Measurements from ENCODE around the gene STARD4.
A peak's percentile ranks its signal among the peaks of the same experiment; 100 is the strongest.

The STARD4 gene

DNA sequence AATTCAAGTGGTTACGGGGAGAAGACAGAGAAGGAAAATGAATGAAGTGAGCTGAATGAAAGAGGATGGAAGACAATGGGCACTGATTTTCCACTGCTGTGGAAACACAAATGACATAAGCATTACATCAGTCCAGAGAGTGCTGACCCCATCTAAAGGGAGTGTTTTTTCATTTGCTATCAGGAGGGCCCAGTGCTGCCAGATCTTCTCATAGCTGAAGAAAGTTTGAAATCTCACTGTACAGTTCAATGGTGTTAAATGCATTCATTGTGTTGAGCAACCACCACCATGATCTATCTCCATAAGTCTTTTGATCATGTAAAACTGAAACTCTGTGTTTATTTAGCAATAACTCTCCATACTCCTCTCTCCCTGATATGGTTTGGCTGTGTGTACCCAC, 41.5 kb upstream of the STARD4 start:
- peak; percentile 34 for DNase-seq (ENCODE audit: low read depth)
- no peak overlapping the region for H3K4me3 ChIP-seq (replicated peaks; ENCODE audit: low read depth, low read length)
- TF ChIP-seq CTCF (IDR thresholded peaks at IDR 0.05; ENCODE audit: low read length, missing control alignments): no peak

- DNase-seq (ENCODE audit: low read depth): no peak
- TF ChIP-seq CTCF (IDR thresholded peaks at IDR 0.05; ENCODE audit: low read length, missing control alignments): no peak
- H3K4me3 ChIP-seq (replicated peaks; ENCODE audit: low read depth, low read length): no peak overlapping the region
These were observed 40.6 kb upstream of the STARD4 start for GRCh38 chr5:111552896-111553295.

GRCh38 chr5:111552492-111552891, 40.2 kb upstream of the STARD4 start:
- no peak for DNase-seq (ENCODE audit: low read depth)
- H3K4me3 ChIP-seq (replicated peaks; ENCODE audit: low read depth, low read length): no peak overlapping the region
- no peak for TF ChIP-seq CTCF (IDR thresholded peaks at IDR 0.05; ENCODE audit: low read length, missing control alignments)

- peak; percentile 45 for DNase-seq (ENCODE audit: low read depth)
- no peak overlapping the region for H3K4me3 ChIP-seq (replicated peaks; ENCODE audit: low read depth, low read length)
- TF ChIP-seq CTCF (IDR thresholded peaks at IDR 0.05; ENCODE audit: low read length, missing control alignments): no peak
These were observed 39.4 kb upstream of the STARD4 start for GRCh38 chr5:111551569-111552275.

DNA sequence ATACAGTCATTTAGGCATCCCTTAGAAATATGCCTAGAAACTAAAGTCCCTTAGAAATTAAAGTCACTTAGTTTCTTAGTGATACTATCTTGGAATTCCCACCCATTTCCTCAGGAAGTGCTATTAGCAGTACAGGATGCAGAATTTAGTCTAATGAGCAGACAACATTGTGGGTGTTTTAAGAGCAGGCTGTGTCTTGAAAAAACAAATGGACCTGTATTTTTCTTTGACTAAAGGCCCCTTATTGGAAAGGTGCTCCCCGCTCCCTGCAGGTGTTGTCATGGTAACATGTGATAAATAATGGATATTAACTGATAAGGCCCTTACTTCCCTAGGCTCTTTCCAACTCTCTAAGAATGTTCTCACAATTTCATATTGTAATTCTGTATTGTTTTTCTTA, 38.8 kb upstream of the STARD4 start:
- DNase-seq (ENCODE audit: low read depth): no peak
- H3K4me3 ChIP-seq (replicated peaks; ENCODE audit: low read depth, low read length): no peak overlapping the region
- TF ChIP-seq CTCF (IDR thresholded peaks at IDR 0.05; ENCODE audit: low read length, missing control alignments): no peak

DNA sequence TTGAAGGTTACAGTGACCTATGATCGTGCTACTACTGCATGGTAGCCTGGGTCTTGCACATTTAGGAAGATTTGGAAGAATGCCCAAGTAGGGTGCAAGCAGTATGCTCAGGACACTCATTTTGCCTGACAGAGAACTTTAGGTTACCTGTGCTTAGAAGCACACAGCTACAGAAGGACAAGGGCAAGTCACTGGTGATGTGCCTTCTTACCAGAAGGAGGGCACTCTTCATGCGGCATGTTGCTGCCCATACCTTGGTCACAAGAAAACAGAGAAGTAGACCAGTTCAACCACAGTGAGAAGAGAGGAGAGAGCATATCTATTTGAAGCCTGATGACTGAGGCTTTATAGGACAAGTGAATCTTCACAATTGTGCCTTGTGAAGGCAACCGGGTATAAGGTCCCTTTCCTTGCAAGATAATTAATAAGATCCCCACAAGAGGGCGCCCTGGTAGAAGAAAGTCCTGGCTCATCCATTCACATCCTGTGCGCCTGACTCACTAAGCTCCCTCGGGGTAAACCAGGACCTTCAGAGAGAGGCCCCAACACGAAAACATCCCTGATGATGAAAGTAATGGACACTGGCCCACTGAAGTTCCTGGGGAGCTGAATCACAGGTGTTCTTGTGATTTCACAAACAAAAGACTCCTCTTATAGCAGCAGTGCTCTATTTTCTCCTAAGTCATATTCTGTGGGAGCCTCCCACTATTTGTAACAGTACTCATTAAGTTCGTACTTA, 38.1 kb upstream of the STARD4 start:
- no peak overlapping the region for H3K4me3 ChIP-seq (replicated peaks; ENCODE audit: low read depth, low read length)
- peak; percentile 52 for TF ChIP-seq CTCF (IDR thresholded peaks at IDR 0.05; ENCODE audit: low read length, missing control alignments)
- peak; percentile 98 for DNase-seq (ENCODE audit: low read depth)
